Measurements from ENCODE around the gene ESF1. TPM values are rescaled to one million over a fixed set of nuclear protein-coding genes. Genes with fewer than 3 reads are reported as not detected.

ESF1 gene
- total RNA-seq, 1 experiment from 2014 or later: 36.9 TPM

DNA sequence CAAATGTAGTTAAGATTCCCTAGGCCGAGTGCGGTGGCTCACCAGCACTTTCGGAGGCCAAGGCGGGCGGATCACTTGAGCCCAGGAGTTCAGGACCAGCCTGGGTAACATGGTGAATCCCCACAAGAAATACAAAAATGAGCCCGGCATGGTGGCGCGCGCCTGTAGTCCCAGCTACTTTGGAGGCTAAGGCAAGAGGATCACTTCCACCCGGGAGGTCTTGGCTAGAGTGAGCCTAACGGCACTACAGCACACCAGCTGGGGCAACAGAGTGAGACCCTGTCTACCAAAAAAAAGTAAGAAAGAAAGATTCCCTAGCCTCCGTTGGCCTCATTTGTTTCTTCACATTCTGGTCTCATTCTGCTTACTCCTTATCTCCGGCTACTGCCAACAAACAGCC is 1.2 kb downstream of the ESF1 start:
- H3K18ac ChIP-seq (ENCODE audit: insufficient read length, low read depth, low read length): no peak overlapping the region
- H2AFZ ChIP-seq (ENCODE audit: low read length): no peak overlapping the region
- no peak overlapping the region for H2BK20ac ChIP-seq (ENCODE audit: low read depth, low read length, poor library complexity, severe bottlenecking)
- no peak overlapping the region for H2BK120ac ChIP-seq (ENCODE audit: low read depth, low read length, poor library complexity, severe bottlenecking)
- H3K4me1 Mint-ChIP-seq: peaks cover 19 to 24% of the 10 kb centered on the region in 2 experiments
- no peak overlapping the region for H3K56ac ChIP-seq (ENCODE audit: insufficient read length, low read depth, low read length)
- peak overlapping the region; percentile 96 to 98 for H3K4me3 Mint-ChIP-seq
- H3K4me2 ChIP-seq (ENCODE audit: insufficient read depth, insufficient read length, low read length): peak overlapping the region; percentile 69
- H4K5ac ChIP-seq (ENCODE audit: insufficient read length, low read depth, low read length): no peak overlapping the region
- no peak overlapping the region for H3K4ac ChIP-seq (ENCODE audit: low read depth, low read length)
- H2BK15ac ChIP-seq (ENCODE audit: low read depth, low read length): no peak overlapping the region
- peaks cover 21% of the 10 kb centered on the region for H3K79me2 ChIP-seq (ENCODE audit: insufficient read depth, low read length)
- H3K36me3 Mint-ChIP-seq (ENCODE audit: insufficient read depth in 1 of 3, low read depth in 3 of 3): peaks cover 23 to 52% (median 40%) of the 10 kb centered on the region in 3 experiments
- H3K4me1 ChIP-seq (ENCODE audit: insufficient read depth, low read length): no peaks in the 10 kb centered on the region
- H3K79me1 ChIP-seq (ENCODE audit: insufficient read depth, low read depth, low read length, poor library complexity, severe bottlenecking): peaks cover 4% of the 10 kb centered on the region
- no peak overlapping the region for H3T11ph ChIP-seq (ENCODE audit: low read length)
- no peak overlapping the region for H2BK12ac ChIP-seq (ENCODE audit: insufficient read length, low read depth, low read length)
- no peak overlapping the region for H4K91ac ChIP-seq (ENCODE audit: insufficient read length, low read depth, low read length)
- H2BK5ac ChIP-seq (ENCODE audit: insufficient read length, low read length): no peak overlapping the region
- H4K8ac ChIP-seq (replicated peaks; ENCODE audit: insufficient read length, low read depth, low read length): no peak overlapping the region
- TF ChIP-seq, protein P1, sequence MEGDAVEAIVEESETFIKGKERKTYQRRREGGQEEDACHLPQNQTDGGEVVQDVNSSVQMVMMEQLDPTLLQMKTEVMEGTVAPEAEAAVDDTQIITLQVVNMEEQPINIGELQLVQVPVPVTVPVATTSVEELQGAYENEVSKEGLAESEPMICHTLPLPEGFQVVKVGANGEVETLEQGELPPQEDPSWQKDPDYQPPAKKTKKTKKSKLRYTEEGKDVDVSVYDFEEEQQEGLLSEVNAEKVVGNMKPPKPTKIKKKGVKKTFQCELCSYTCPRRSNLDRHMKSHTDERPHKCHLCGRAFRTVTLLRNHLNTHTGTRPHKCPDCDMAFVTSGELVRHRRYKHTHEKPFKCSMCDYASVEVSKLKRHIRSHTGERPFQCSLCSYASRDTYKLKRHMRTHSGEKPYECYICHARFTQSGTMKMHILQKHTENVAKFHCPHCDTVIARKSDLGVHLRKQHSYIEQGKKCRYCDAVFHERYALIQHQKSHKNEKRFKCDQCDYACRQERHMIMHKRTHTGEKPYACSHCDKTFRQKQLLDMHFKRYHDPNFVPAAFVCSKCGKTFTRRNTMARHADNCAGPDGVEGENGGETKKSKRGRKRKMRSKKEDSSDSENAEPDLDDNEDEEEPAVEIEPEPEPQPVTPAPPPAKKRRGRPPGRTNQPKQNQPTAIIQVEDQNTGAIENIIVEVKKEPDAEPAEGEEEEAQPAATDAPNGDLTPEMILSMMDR (conservative IDR thresholded peaks at IDR 0.05): no peak
- peak overlapping the region; percentile 70 for H3K9ac ChIP-seq (ENCODE audit: extremely low read depth, insufficient read length, low read length)
- H3K14ac ChIP-seq (ENCODE audit: insufficient read depth, low read length): no peak overlapping the region
- no peaks in the 10 kb centered on the region; a peak in 1 of 5 replicates for H3K9me3 Mint-ChIP-seq
- H3K27me3 Mint-ChIP-seq (ENCODE audit: low read depth): no peaks in the 10 kb centered on the region
- H2AK5ac ChIP-seq (ENCODE audit: insufficient read length, low read length): no peak overlapping the region
- DNase-seq: no peak
- WGBS (ENCODE audit: extremely low coverage, insufficient read length, low lambda C conversion rate): no CpG with 5 or more reads among the region's 13 CpGs
- H3K27ac Mint-ChIP-seq: no peak overlapping the region; a peak in 1 of 7 replicates
- H3K23me2 ChIP-seq (ENCODE audit: insufficient read length, low read depth, low read length, poor library complexity, severe bottlenecking): peaks cover 11% of the 10 kb centered on the region
- H3K27ac ChIP-seq (ENCODE audit: insufficient read length, low read depth, low read length): no peak overlapping the region
- H3K27me3 ChIP-seq (ENCODE audit: insufficient read depth, low read length): no peaks in the 10 kb centered on the region
- H4K20me1 ChIP-seq (ENCODE audit: control insufficient read depth, insufficient read depth, insufficient read length): no peaks in the 10 kb centered on the region
- H3K9me3 ChIP-seq (ENCODE audit: control insufficient read depth, low read depth, low read length): no peaks in the 10 kb centered on the region
- no peak overlapping the region for H3K23ac ChIP-seq (ENCODE audit: insufficient read length, low read depth, low read length)

Measured in H9 (cell line).